ENCODE measurements around the gene PCDH1.
A peak's percentile ranks its signal among the peaks of the same experiment; 100 is the strongest.

The PCDH1 gene

GRCh38 chr5:141814064-141814964, 63.9 kb downstream of the PCDH1 start:
- Mint-ChIP-seq H3K27ac (no peak overlapping the region), H3K27me3 (peaks cover 29% of the 10 kb centered on the region), H3K4me3 (no peak overlapping the region), H3K9me3 (no peaks in the 10 kb centered on the region), H3K36me3 (no peaks in the 10 kb centered on the region), H3K4me1 (no peaks in the 10 kb centered on the region)
- DNase-seq (ENCODE audit: low spot score in 2 of 2) (no peak), ATAC-seq (ENCODE audit: low read depth) (peak; percentile 37)

GRCh38 chr5:141812512-141812911, 65.7 kb downstream of the PCDH1 start:
- H3K36me3 Mint-ChIP-seq: no peaks in the 10 kb centered on the region

GRCh38 chr5:141811287-141812155, 66.7 kb downstream of the PCDH1 start:
- Mint-ChIP-seq H3K27me3 (peaks cover 33% of the 10 kb centered on the region), H3K4me1 (no peaks in the 10 kb centered on the region)

More at GRCh38 chr5:141812512-141812911, 65.7 kb downstream of the PCDH1 start:
- Mint-ChIP-seq H3K4me1 (no peaks in the 10 kb centered on the region), H3K4me3 (no peak overlapping the region), H3K9me3 (no peaks in the 10 kb centered on the region), H3K27me3 (peaks cover 36% of the 10 kb centered on the region), H3K27ac (no peak overlapping the region)
- ATAC-seq (ENCODE audit: low read depth): no peak
- DNase-seq (ENCODE audit: low spot score in 2 of 2): no peak

GRCh38 chr5:141810702-141811101, 67.5 kb downstream of the PCDH1 start:
- H3K27me3 Mint-ChIP-seq: peaks cover 30% of the 10 kb centered on the region
- H3K4me3 Mint-ChIP-seq: no peak overlapping the region
- H3K9me3 Mint-ChIP-seq: no peaks in the 10 kb centered on the region
- no peak overlapping the region for H3K27ac Mint-ChIP-seq
- ATAC-seq (ENCODE audit: low read depth) (no peak), DNase-seq (ENCODE audit: low spot score in 2 of 2) (no peak)
- H3K36me3 Mint-ChIP-seq: no peaks in the 10 kb centered on the region
- H3K4me1 Mint-ChIP-seq: no peaks in the 10 kb centered on the region

More at GRCh38 chr5:141811287-141812155, 66.7 kb downstream of the PCDH1 start:
- DNase-seq (ENCODE audit: low spot score in 2 of 2): peak in 1 of 2 donors; percentile 27
- Mint-ChIP-seq H3K36me3 (no peaks in the 10 kb centered on the region), H3K4me3 (no peak overlapping the region), H3K9me3 (no peaks in the 10 kb centered on the region), H3K27ac (no peak overlapping the region)
- ATAC-seq (ENCODE audit: low read depth): peak; percentile 73

- no peak for ATAC-seq (ENCODE audit: low read depth)
- no peak overlapping the region for H3K4me3 Mint-ChIP-seq
- peaks cover 27% of the 10 kb centered on the region for H3K27me3 Mint-ChIP-seq
Observed at GRCh38 chr5:141809380-141810096, 68.7 kb downstream of the PCDH1 start.

GRCh38 chr5:141808857-141809256, 69.4 kb downstream of the PCDH1 start:
- DNase-seq (ENCODE audit: low spot score in 2 of 2): no peak
- no peaks in the 10 kb centered on the region for H3K4me1 Mint-ChIP-seq
- H3K27ac Mint-ChIP-seq: no peak overlapping the region
- H3K9me3 Mint-ChIP-seq: no peaks in the 10 kb centered on the region
- peaks cover 32% of the 10 kb centered on the region for H3K27me3 Mint-ChIP-seq
- H3K36me3 Mint-ChIP-seq: no peaks in the 10 kb centered on the region
- ATAC-seq (ENCODE audit: low read depth): no peak
- H3K4me3 Mint-ChIP-seq: no peak overlapping the region

More at GRCh38 chr5:141809380-141810096, 68.7 kb downstream of the PCDH1 start:
- Mint-ChIP-seq H3K36me3 (no peaks in the 10 kb centered on the region), H3K9me3 (no peaks in the 10 kb centered on the region), H3K4me1 (no peaks in the 10 kb centered on the region), H3K27ac (no peak overlapping the region)
- DNase-seq (ENCODE audit: low spot score in 2 of 2): no peak

- no peak for ATAC-seq (ENCODE audit: low read depth)
- Mint-ChIP-seq H3K27ac (no peak overlapping the region), H3K36me3 (no peaks in the 10 kb centered on the region), H3K4me3 (no peak overlapping the region), H3K27me3 (peaks cover 36% of the 10 kb centered on the region), H3K4me1 (no peaks in the 10 kb centered on the region), H3K9me3 (no peaks in the 10 kb centered on the region)
- DNase-seq (ENCODE audit: low spot score in 2 of 2): no peak
Observed at GRCh38 chr5:141807732-141808131, 70.5 kb downstream of the PCDH1 start.

GRCh38 chr5:141807329-141807728, 70.9 kb downstream of the PCDH1 start:
- ATAC-seq (ENCODE audit: low read depth) (no peak), DNase-seq (ENCODE audit: low spot score in 2 of 2) (no peak)
- H3K27ac Mint-ChIP-seq: no peak overlapping the region
- H3K27me3 Mint-ChIP-seq: peaks cover 34% of the 10 kb centered on the region
- H3K9me3 Mint-ChIP-seq: no peaks in the 10 kb centered on the region
- no peaks in the 10 kb centered on the region for H3K36me3 Mint-ChIP-seq
- no peak overlapping the region for H3K4me3 Mint-ChIP-seq
- no peaks in the 10 kb centered on the region for H3K4me1 Mint-ChIP-seq

GRCh38 chr5:141806626-141807025, 71.6 kb downstream of the PCDH1 start:
- Mint-ChIP-seq H3K36me3 (no peaks in the 10 kb centered on the region), H3K4me1 (no peaks in the 10 kb centered on the region), H3K9me3 (no peaks in the 10 kb centered on the region), H3K27me3 (peaks cover 31% of the 10 kb centered on the region), H3K27ac (no peak overlapping the region), H3K4me3 (no peak overlapping the region)
- no peak for DNase-seq (ENCODE audit: low spot score in 2 of 2)
- no peak for ATAC-seq (ENCODE audit: low read depth)

GRCh38 chr5:141805874-141806595, 72.2 kb downstream of the PCDH1 start:
- no peak overlapping the region for H3K27ac Mint-ChIP-seq
- no peaks in the 10 kb centered on the region for H3K36me3 Mint-ChIP-seq
- no peak overlapping the region for H3K4me3 Mint-ChIP-seq
- H3K4me1 Mint-ChIP-seq: no peaks in the 10 kb centered on the region
- DNase-seq (ENCODE audit: low spot score in 2 of 2) (no peak), ATAC-seq (ENCODE audit: low read depth) (no peak)
- H3K27me3 Mint-ChIP-seq: peaks cover 26% of the 10 kb centered on the region
- no peaks in the 10 kb centered on the region for H3K9me3 Mint-ChIP-seq

- Mint-ChIP-seq H3K4me3 (no peak overlapping the region), H3K27me3 (peaks cover 25% of the 10 kb centered on the region), H3K4me1 (no peaks in the 10 kb centered on the region), H3K36me3 (no peaks in the 10 kb centered on the region), H3K27ac (no peak overlapping the region), H3K9me3 (no peaks in the 10 kb centered on the region)
- ATAC-seq (ENCODE audit: low read depth) (no peak), DNase-seq (ENCODE audit: low spot score in 2 of 2) (no peak)
Observed at GRCh38 chr5:141804475-141804874, 73.7 kb downstream of the PCDH1 start.

Data from memory B cell (primary cell).